Astrocyte of the spinal cord (primary cell): ENCODE results near the gene TBC1D3E.
"Not testable (repeated sequence)": the region's sequence is repeated elsewhere in the genome, so short reads cannot be mapped to it uniquely, and the experiment has no call there.

ENCODE experiments used
- DNase-seq: peaks from one replicate; pipeline ENCODE4 v3.0.0; 2011; ENCODE audit warnings: low read depth, low spot score
- H3K4me3 ChIP-seq: 2 replicates; pipeline ENCODE4 v1.5.1; 2011; ENCODE audit warnings: low read depth, mild to moderate bottlenecking, low read length, moderate library complexity
- in situ Hi-C: cut with HindIII; loops from 2 replicates; pipeline ENCODE4 v1.10.0; 2017; ENCODE audit warnings: low sequenced_read_pairs

TBC1D3E gene

GRCh38 chr17:38127651-38128050 is at the start of gene TBC1D3E:
Gene TBC1D3E (plus strand): TSS chr17:38127951. CDS start chr17:38129496, 1,545 bp downstream.
- in situ Hi-C loops, H3K4me3 ChIP-seq, DNase-seq: not testable (repeated sequence)

- H3K4me3 ChIP-seq, DNase-seq, in situ Hi-C loops: not testable (repeated sequence)
Measured at GRCh38 chr17:38087344-38087743, 40.4 kb upstream of the TBC1D3E start.

GRCh38 chr17:38088120-38088519 is 39.6 kb upstream of the TBC1D3E start:
- in situ Hi-C loops, H3K4me3 ChIP-seq, DNase-seq: not testable (repeated sequence)

GRCh38 chr17:38094059-38094694 is 33.6 kb upstream of the TBC1D3E start:
- H3K4me3 ChIP-seq, DNase-seq, in situ Hi-C loops: not testable (repeated sequence)

GRCh38 chr17:38099262-38099661 is 28.5 kb upstream of the TBC1D3E start:
- DNase-seq, H3K4me3 ChIP-seq, in situ Hi-C loops: not testable (repeated sequence)

GRCh38 chr17:38119829-38120228 is 7.9 kb upstream of the TBC1D3E start:
- in situ Hi-C loops, DNase-seq, H3K4me3 ChIP-seq: not testable (repeated sequence)

- in situ Hi-C loops, DNase-seq, H3K4me3 ChIP-seq: not testable (repeated sequence)
Measured at GRCh38 chr17:38134860-38135259, 7.1 kb downstream of the TBC1D3E start.
